ENCODE data around the gene CANX. TPM values are rescaled to one million over a fixed set of nuclear protein-coding genes. Genes with fewer than 3 reads are reported as not detected.
A peak's percentile ranks its signal among the peaks of the same experiment; 100 is the strongest.
"Not testable (repeated sequence)": the region's sequence is repeated elsewhere in the genome, so short reads cannot be mapped to it uniquely, and the experiment has no call there.

The CANX gene
- total RNA-seq, 1 donor from 2014 or later = 522 TPM

GRCh38 chr5:179699616-179700237 is 960 bp downstream of the CANX start:
- DNase-seq (ENCODE audit: low read depth in 2 of 2) = peak; percentile 35 to 65

GRCh38 chr5:179700401-179700918 is 1.7 kb downstream of the CANX start:
- DNase-seq (ENCODE audit: low read depth in 2 of 2) = no peak

- no peak for DNase-seq (ENCODE audit: low read depth in 2 of 2)
Measured at GRCh38 chr5:179716286-179716685, 17.5 kb downstream of the CANX start.

- DNase-seq (ENCODE audit: low read depth in 2 of 2) = no peak
Measured at GRCh38 chr5:179720222-179720621, 21.5 kb downstream of the CANX start.

- DNase-seq (ENCODE audit: low read depth in 2 of 2) = no peak
Measured at GRCh38 chr5:179724163-179724562, 25.4 kb downstream of the CANX start.

GRCh38 chr5:179727106-179727505 is 28.3 kb downstream of the CANX start:
- DNase-seq (ENCODE audit: low read depth in 2 of 2) = no peak

GRCh38 chr5:179729303-179729702 is 30.5 kb downstream of the CANX start:
- DNase-seq (ENCODE audit: low read depth in 2 of 2) = no peak

- no peak for DNase-seq (ENCODE audit: low read depth in 2 of 2)
Measured at GRCh38 chr5:179729727-179730126, 31.0 kb downstream of the CANX start.

- DNase-seq (ENCODE audit: low read depth in 2 of 2) = no peak
Measured at GRCh38 chr5:179730356-179730755, 31.6 kb downstream of the CANX start.

GRCh38 chr5:179730852-179731251 is 32.1 kb downstream of the CANX start:
- DNase-seq (ENCODE audit: low read depth in 2 of 2) = no peak

- peak in 1 of 2 donors; percentile 77 for DNase-seq (ENCODE audit: low read depth in 2 of 2)
Measured at GRCh38 chr5:179731791-179732411, 33.1 kb downstream of the CANX start.

GRCh38 chr5:179732412-179732917 is 33.7 kb downstream of the CANX start, which contains the start of gene MAML1:
Gene MAML1 (plus strand): TSS chr5:179732822. CDS start chr5:179733113, 291 bp downstream.
- peak; percentile 99 to 100 for DNase-seq (ENCODE audit: low read depth in 2 of 2)

GRCh38 chr5:179732918-179733771 is 34.4 kb downstream of the CANX start:
- DNase-seq (ENCODE audit: low read depth in 2 of 2) = peak in 1 of 2 donors; percentile 44

- no peak for DNase-seq (ENCODE audit: low read depth in 2 of 2)
Measured at GRCh38 chr5:179733772-179734126, 35.0 kb downstream of the CANX start.

- DNase-seq (ENCODE audit: low read depth in 2 of 2) = no peak
Measured at GRCh38 chr5:179734536-179735164, 35.9 kb downstream of the CANX start.

- no peak for DNase-seq (ENCODE audit: low read depth in 2 of 2)
Measured at GRCh38 chr5:179738742-179739141, 40.0 kb downstream of the CANX start.

GRCh38 chr5:179744106-179744505 is 45.3 kb downstream of the CANX start:
- DNase-seq (ENCODE audit: low read depth in 2 of 2) = not testable (repeated sequence)

- DNase-seq (ENCODE audit: low read depth in 2 of 2) = no peak
Measured at GRCh38 chr5:179746872-179747271, 48.1 kb downstream of the CANX start.

GRCh38 chr5:179747811-179748210 is 49.0 kb downstream of the CANX start:
- DNase-seq (ENCODE audit: low read depth in 2 of 2) = no peak

GRCh38 chr5:179749857-179750508 is 51.2 kb downstream of the CANX start:
- no peak for DNase-seq (ENCODE audit: low read depth in 2 of 2)

- no peak for DNase-seq (ENCODE audit: low read depth in 2 of 2)
Measured at GRCh38 chr5:179753971-179754370, 55.2 kb downstream of the CANX start.

Measured in dermis microvascular lymphatic vessel endothelial cell (primary cell).